Stimulated activated CD4-positive, alpha-beta T cell treated with anti-CD3 and anti-CD28 coated beads, Interleukin-15, amount 100 ng/mL, for 48 hours (primary cell): Measurements from ENCODE around the gene RPL10A.

Experiments
- DNase-seq, 2 donors: peaks; one replicate each; pipeline ENCODE4 v3.0.0-alpha.2; 2020; ENCODE audit warnings: low read depth in 2 of 2

RPL10A gene

GRCh38 chr6:35448191-35448590 is 20.0 kb upstream of the RPL10A start:
- DNase-seq: no peak

GRCh38 chr6:35449287-35449881 is 18.8 kb upstream of the RPL10A start:
- DNase-seq: no peak

- DNase-seq: no peak
Measured at GRCh38 chr6:35451354-35452182, 16.6 kb upstream of the RPL10A start.

GRCh38 chr6:35452183-35453090 is 15.8 kb upstream of the RPL10A start, which contains the start of gene FANCE:
TSS of gene FANCE (plus strand) at chr6:35452338. CDS start at chr6:35452546, 208 bp downstream.
- DNase-seq: peak; percentile 81 to 94

GRCh38 chr6:35453236-35453635 is 15.0 kb upstream of the RPL10A start:
- DNase-seq: no peak

GRCh38 chr6:35454391-35455110 is 13.7 kb upstream of the RPL10A start:
- no peak for DNase-seq

- no peak for DNase-seq
Measured at GRCh38 chr6:35457907-35458306, 10.3 kb upstream of the RPL10A start.

GRCh38 chr6:35461270-35461669 is 6.9 kb upstream of the RPL10A start:
- no peak for DNase-seq

GRCh38 chr6:35463292-35463691 is 4.9 kb upstream of the RPL10A start:
- no peak for DNase-seq

- no peak for DNase-seq
Measured at GRCh38 chr6:35465646-35466045, 2.6 kb upstream of the RPL10A start.

GRCh38 chr6:35468980-35469750 is 964 bp downstream of the RPL10A start:
- DNase-seq: no peak

GRCh38 chr6:35469751-35470662 is 1.8 kb downstream of the RPL10A start:
- DNase-seq: no peak

GRCh38 chr6:35470663-35471120 is 2.5 kb downstream of the RPL10A start:
- DNase-seq: no peak

- no peak for DNase-seq
Measured at GRCh38 chr6:35471836-35472345, 3.7 kb downstream of the RPL10A start.

- no peak for DNase-seq
Measured at GRCh38 chr6:35473075-35473849, 5.1 kb downstream of the RPL10A start.

- no peak for DNase-seq
Measured at GRCh38 chr6:35473850-35474130, 5.6 kb downstream of the RPL10A start.

- no peak for DNase-seq
Measured at GRCh38 chr6:35474131-35474941, 6.1 kb downstream of the RPL10A start.
